ENCODE measurements around the gene TTBK1.

Gene TTBK1

GRCh38 chr6:43213431-43213830 is 29.9 kb upstream of the TTBK1 start:
- no peaks in the 10 kb centered on the region for H3K4me1 ChIP-seq (ENCODE audit: low read length)
- H3K9me3 ChIP-seq (ENCODE audit: insufficient read depth, low read length) = no peaks in the 10 kb centered on the region
- H3K36me3 ChIP-seq (replicated peaks; ENCODE audit: low read depth, low read length) = peaks cover 14% of the 10 kb centered on the region
- TF ChIP-seq EZH2phosphoT487 (IDR thresholded peaks at IDR 0.05; ENCODE audit: low read depth) = no peak
- TF ChIP-seq, protein P1, sequence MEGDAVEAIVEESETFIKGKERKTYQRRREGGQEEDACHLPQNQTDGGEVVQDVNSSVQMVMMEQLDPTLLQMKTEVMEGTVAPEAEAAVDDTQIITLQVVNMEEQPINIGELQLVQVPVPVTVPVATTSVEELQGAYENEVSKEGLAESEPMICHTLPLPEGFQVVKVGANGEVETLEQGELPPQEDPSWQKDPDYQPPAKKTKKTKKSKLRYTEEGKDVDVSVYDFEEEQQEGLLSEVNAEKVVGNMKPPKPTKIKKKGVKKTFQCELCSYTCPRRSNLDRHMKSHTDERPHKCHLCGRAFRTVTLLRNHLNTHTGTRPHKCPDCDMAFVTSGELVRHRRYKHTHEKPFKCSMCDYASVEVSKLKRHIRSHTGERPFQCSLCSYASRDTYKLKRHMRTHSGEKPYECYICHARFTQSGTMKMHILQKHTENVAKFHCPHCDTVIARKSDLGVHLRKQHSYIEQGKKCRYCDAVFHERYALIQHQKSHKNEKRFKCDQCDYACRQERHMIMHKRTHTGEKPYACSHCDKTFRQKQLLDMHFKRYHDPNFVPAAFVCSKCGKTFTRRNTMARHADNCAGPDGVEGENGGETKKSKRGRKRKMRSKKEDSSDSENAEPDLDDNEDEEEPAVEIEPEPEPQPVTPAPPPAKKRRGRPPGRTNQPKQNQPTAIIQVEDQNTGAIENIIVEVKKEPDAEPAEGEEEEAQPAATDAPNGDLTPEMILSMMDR (IDR thresholded peaks at IDR 0.05; ENCODE audit: low read depth, low read length) = no peak
- H3K79me2 ChIP-seq (ENCODE audit: low read length) = no peaks in the 10 kb centered on the region
- H2AFZ ChIP-seq (ENCODE audit: low read depth, low read length) = no peak overlapping the region
- no peak overlapping the region for H3K4me3 ChIP-seq (ENCODE audit: low read length)
- H3K4me2 ChIP-seq (ENCODE audit: low read length) = no peak overlapping the region
- H4K20me1 ChIP-seq (ENCODE audit: insufficient read depth, low read length) = no peaks in the 10 kb centered on the region
- H3K9ac ChIP-seq (ENCODE audit: low read length) = no peak overlapping the region
- no peaks in the 10 kb centered on the region for H3K27me3 ChIP-seq (ENCODE audit: low read depth, low read length)
- H3K27ac ChIP-seq (ENCODE audit: low read length) = no peak overlapping the region

DNA sequence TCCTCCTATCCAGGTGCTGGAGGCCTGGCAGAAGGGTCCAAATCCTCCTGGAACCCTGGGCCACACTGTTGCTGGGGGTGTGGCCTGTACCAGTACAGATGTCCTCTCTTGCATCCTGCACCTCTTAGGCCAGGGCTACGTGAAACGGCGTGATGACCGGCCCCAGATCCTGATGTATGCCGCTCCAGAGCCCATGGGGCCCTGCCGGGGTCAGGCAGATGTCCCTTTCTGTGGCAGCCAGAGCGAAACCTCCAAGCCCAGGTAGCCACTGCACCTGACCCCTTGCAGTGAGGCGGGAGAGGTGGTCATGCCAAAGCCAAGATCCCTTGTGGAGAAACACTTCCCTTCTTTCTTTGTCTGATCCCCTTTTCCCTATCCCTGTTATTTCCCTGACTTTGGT is 28.2 kb upstream of the TTBK1 start:
- H3K36me3 ChIP-seq (replicated peaks; ENCODE audit: low read depth, low read length) = peaks cover 18% of the 10 kb centered on the region

GRCh38 chr6:43216200-43216599 is 27.1 kb upstream of the TTBK1 start:
- H3K9ac ChIP-seq (ENCODE audit: low read length) = no peak overlapping the region
- no peak for TF ChIP-seq EZH2phosphoT487 (IDR thresholded peaks at IDR 0.05; ENCODE audit: low read depth)
- TF ChIP-seq, protein P1 (IDR thresholded peaks at IDR 0.05; ENCODE audit: low read depth, low read length) = no peak
- H3K27me3 ChIP-seq (ENCODE audit: low read depth, low read length) = no peaks in the 10 kb centered on the region
- H3K4me2 ChIP-seq (ENCODE audit: low read length) = no peak overlapping the region
- no peak overlapping the region for H3K4me3 ChIP-seq (ENCODE audit: low read length)
- H3K9me3 ChIP-seq (ENCODE audit: insufficient read depth, low read length) = no peaks in the 10 kb centered on the region
- H3K79me2 ChIP-seq (ENCODE audit: low read length) = no peaks in the 10 kb centered on the region
- no peak overlapping the region for H3K27ac ChIP-seq (ENCODE audit: low read length)
- no peak overlapping the region for H2AFZ ChIP-seq (ENCODE audit: low read depth, low read length)
- H3K36me3 ChIP-seq (replicated peaks; ENCODE audit: low read depth, low read length) = peaks cover 25% of the 10 kb centered on the region
- H4K20me1 ChIP-seq (ENCODE audit: insufficient read depth, low read length) = no peaks in the 10 kb centered on the region
- H3K4me1 ChIP-seq (ENCODE audit: low read length) = no peaks in the 10 kb centered on the region

More for the DNA sequence above, 28.2 kb upstream of the TTBK1 start:
- no peak overlapping the region for H3K27ac ChIP-seq (ENCODE audit: low read length)
- no peaks in the 10 kb centered on the region for H4K20me1 ChIP-seq (ENCODE audit: insufficient read depth, low read length)
- no peak overlapping the region for H2AFZ ChIP-seq (ENCODE audit: low read depth, low read length)
- H3K4me2 ChIP-seq (ENCODE audit: low read length) = no peak overlapping the region
- H3K4me3 ChIP-seq (ENCODE audit: low read length) = no peak overlapping the region
- H3K27me3 ChIP-seq (ENCODE audit: low read depth, low read length) = no peaks in the 10 kb centered on the region
- no peak for TF ChIP-seq EZH2phosphoT487 (IDR thresholded peaks at IDR 0.05; ENCODE audit: low read depth)
- TF ChIP-seq, protein P1 (IDR thresholded peaks at IDR 0.05; ENCODE audit: low read depth, low read length) = no peak
- no peaks in the 10 kb centered on the region for H3K9me3 ChIP-seq (ENCODE audit: insufficient read depth, low read length)
- no peaks in the 10 kb centered on the region for H3K4me1 ChIP-seq (ENCODE audit: low read length)
- no peaks in the 10 kb centered on the region for H3K79me2 ChIP-seq (ENCODE audit: low read length)
- H3K9ac ChIP-seq (ENCODE audit: low read length) = no peak overlapping the region

DNA sequence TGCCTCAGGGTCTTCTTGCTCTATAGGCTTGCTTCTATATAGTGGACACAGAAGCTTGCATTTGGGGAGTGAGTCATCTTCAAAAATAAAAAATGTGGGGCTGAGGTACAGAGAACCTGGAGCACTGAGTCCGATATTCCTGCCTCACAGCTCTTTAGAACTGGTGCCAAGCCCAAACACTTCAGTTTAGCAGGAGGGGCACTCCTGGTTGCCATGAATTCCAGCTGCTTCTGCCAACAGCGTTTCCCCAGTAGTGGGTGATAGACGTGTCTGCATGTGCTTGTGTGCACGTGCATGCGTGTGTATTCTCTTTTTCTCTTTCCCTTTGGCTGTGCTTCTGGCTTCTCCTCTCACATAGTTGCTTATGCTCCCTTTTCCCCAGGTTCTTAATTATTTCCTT is 25.9 kb upstream of the TTBK1 start:
- H3K9me3 ChIP-seq (ENCODE audit: insufficient read depth, low read length) = no peaks in the 10 kb centered on the region
- H3K27me3 ChIP-seq (ENCODE audit: low read depth, low read length) = no peaks in the 10 kb centered on the region
- no peak overlapping the region for H3K9ac ChIP-seq (ENCODE audit: low read length)
- no peaks in the 10 kb centered on the region for H3K79me2 ChIP-seq (ENCODE audit: low read length)
- TF ChIP-seq, protein P1 (IDR thresholded peaks at IDR 0.05; ENCODE audit: low read depth, low read length) = no peak
- no peak for TF ChIP-seq EZH2phosphoT487 (IDR thresholded peaks at IDR 0.05; ENCODE audit: low read depth)
- H3K27ac ChIP-seq (ENCODE audit: low read length) = no peak overlapping the region
- H3K4me3 ChIP-seq (ENCODE audit: low read length) = no peak overlapping the region
- H4K20me1 ChIP-seq (ENCODE audit: insufficient read depth, low read length) = no peaks in the 10 kb centered on the region
- H2AFZ ChIP-seq (ENCODE audit: low read depth, low read length) = no peak overlapping the region
- H3K36me3 ChIP-seq (replicated peaks; ENCODE audit: low read depth, low read length) = peaks cover 34% of the 10 kb centered on the region
- no peaks in the 10 kb centered on the region for H3K4me1 ChIP-seq (ENCODE audit: low read length)
- no peak overlapping the region for H3K4me2 ChIP-seq (ENCODE audit: low read length)

Measured in OCI-LY3 (cell line).